A549 (cell line): ENCODE data around the gene CYGB.

Source experiments
- BCL3 ChIP-seq: fragments of >200 bp; sonication (Bioruptor Twin); formaldehyde crosslinking; IDR thresholded peaks from 3 replicates; pipeline ENCODE4 v1.6.1; 2016
- BHLHE40 ChIP-seq: IDR thresholded peaks from 2 replicates; pipeline ENCODE4 v1.6.1; 2012; ENCODE audit warnings: low read depth, low read length, inconsistent platforms
- JUNB ChIP-seq: fragments of >200 bp; sonication (Bioruptor Twin); formaldehyde crosslinking; IDR thresholded peaks from 2 replicates; pipeline ENCODE4 v1.6.1; 2016
- POLR2A ChIP-seq: IDR thresholded peaks from 2 replicates; pipeline ENCODE4 v1.6.1; 2012; ENCODE audit warnings: mild to moderate bottlenecking, low read length
- TP53 ChIP-seq: fragments of 250-450 bp; sonication (Bioruptor Pico); IDR thresholded peaks from 2 replicates; pipeline ENCODE4 v1.5.0; 2021; ENCODE audit warnings: mild to moderate bottlenecking, moderate library complexity
- TF ChIP-seq, protein P1 (sequence below): fragments of >200 bp; sonication (Bioruptor Twin); formaldehyde crosslinking; IDR thresholded peaks from 3 replicates; pipeline ENCODE4 v1.5.1; 2016

GRCh38 chr17:76547183-76547641, 9.7 kb upstream of the CYGB start:
- TF ChIP-seq, protein P1, sequence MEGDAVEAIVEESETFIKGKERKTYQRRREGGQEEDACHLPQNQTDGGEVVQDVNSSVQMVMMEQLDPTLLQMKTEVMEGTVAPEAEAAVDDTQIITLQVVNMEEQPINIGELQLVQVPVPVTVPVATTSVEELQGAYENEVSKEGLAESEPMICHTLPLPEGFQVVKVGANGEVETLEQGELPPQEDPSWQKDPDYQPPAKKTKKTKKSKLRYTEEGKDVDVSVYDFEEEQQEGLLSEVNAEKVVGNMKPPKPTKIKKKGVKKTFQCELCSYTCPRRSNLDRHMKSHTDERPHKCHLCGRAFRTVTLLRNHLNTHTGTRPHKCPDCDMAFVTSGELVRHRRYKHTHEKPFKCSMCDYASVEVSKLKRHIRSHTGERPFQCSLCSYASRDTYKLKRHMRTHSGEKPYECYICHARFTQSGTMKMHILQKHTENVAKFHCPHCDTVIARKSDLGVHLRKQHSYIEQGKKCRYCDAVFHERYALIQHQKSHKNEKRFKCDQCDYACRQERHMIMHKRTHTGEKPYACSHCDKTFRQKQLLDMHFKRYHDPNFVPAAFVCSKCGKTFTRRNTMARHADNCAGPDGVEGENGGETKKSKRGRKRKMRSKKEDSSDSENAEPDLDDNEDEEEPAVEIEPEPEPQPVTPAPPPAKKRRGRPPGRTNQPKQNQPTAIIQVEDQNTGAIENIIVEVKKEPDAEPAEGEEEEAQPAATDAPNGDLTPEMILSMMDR: peak; percentile 80
- TF ChIP-seq TP53: no peak
- no peak for TF ChIP-seq POLR2A
- no peak for TF ChIP-seq BCL3
- no peak for TF ChIP-seq BHLHE40
- no peak for TF ChIP-seq JUNB
